Erythroblast (primary cell): Measurements from ENCODE around the gene MATK.

Experiments used
- GATA1 ChIP-seq: IDR thresholded peaks from 2 replicates; pipeline ENCODE4 v1.6.1; 2011; ENCODE audit warnings: low read depth, mild to moderate bottlenecking, control low read depth, low read length, moderate library complexity
- POLR2A ChIP-seq: IDR thresholded peaks from 2 replicates; pipeline ENCODE4 v1.6.1; 2011; ENCODE audit warnings: mild to moderate bottlenecking, low read length

DNA sequence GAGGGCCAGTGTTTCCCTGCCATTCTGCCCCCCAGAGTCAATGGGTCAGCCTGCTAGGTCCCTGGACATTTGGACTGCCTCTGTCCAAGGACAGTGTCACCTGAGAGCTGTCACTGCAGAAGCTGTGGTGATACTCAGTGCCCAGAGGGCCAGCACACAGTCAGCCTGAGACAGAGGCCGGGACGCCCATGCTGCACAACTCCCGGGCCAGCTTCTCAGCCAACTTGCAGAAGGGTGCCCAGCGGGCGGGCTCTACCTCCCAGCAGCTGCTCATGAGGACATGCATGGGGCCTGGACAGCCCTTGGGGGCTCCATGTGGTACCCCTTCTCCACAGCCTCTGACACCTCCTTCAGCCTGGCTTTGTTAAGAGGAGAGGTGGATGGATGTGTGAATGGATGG, 10.3 kb downstream of the MATK start:
- TF ChIP-seq POLR2A (no peak), GATA1 (no peak)
